Naive B cell (primary cell): ENCODE results near the gene SLC22A16. TPM values are rescaled to one million over a fixed set of nuclear protein-coding genes. Genes with fewer than 3 reads are reported as not detected.

Source experiments
- ATAC-seq, 2 donors: fragments of 150-1000 bp; cut with Tn5 transposase; 2 replicates each; pipeline ENCODE4 v1.10.0; 2021; ENCODE audit warnings: low read depth in 2 of 2, mild to moderate bottlenecking in 2 of 2, moderate library complexity in 2 of 2
- DNase-seq: peaks from one replicate; pipeline ENCODE4 v3.0.0; 2022
- H3K27ac Mint-ChIP-seq, 6 donors: one replicate each; pipeline ENCODE4 v1.8.0; 2020 to 2022; ENCODE audit warnings: mild to moderate bottlenecking in 6 of 6, mixed read lengths in 6 of 6, moderate library complexity in 5 of 6, inconsistent platforms in 2 of 6
- H3K27me3 Mint-ChIP-seq, 3 donors: one replicate each; pipeline ENCODE4 v1.8.0; 2021 to 2022; ENCODE audit warnings: mixed read lengths in 3 of 3, mild to moderate bottlenecking in 1 of 3
- H3K36me3 Mint-ChIP-seq, 2 donors: one replicate each; pipeline ENCODE4 v1.8.0; 2020 to 2022; ENCODE audit warnings: mixed read lengths in 2 of 2, inconsistent platforms in 1 of 2, mild to moderate bottlenecking in 1 of 2
- H3K4me1 Mint-ChIP-seq, 3 donors: one replicate each; pipeline ENCODE4 v1.8.0; 2020 to 2022; ENCODE audit warnings: mixed read lengths in 3 of 3, inconsistent platforms in 1 of 3, mild to moderate bottlenecking in 1 of 3, moderate library complexity in 1 of 3
- H3K4me3 Mint-ChIP-seq, 8 donors: one replicate each; pipeline ENCODE4 v1.8.0; 2020 to 2022; ENCODE audit warnings: mild to moderate bottlenecking in 8 of 8, mixed read lengths in 8 of 8, moderate library complexity in 8 of 8, inconsistent platforms in 2 of 8
- H3K9me3 Mint-ChIP-seq, 7 donors: one replicate each; pipeline ENCODE4 v1.8.0; 2020 to 2022; ENCODE audit warnings: mixed read lengths in 7 of 7, mild to moderate bottlenecking in 5 of 7, inconsistent platforms in 2 of 7, moderate library complexity in 1 of 7
- polyA plus RNA-seq, 6 donors: library from polyadenylated mRNA; unstranded; fragments of 300-500 nt; fragmentation: Illumina TruSeq; gene quantifications; one replicate each; pipeline ENCODE4 v1.2.3, GENCODE V29; 2021; ENCODE audit warnings: low read depth in 6 of 6

Gene SLC22A16
- polyA plus RNA-seq, 6 donors from 2014 or later, result not detected

- no peak overlapping the region for H3K4me3 Mint-ChIP-seq
- no peaks in the 10 kb centered on the region for H3K4me1 Mint-ChIP-seq
- DNase-seq (no peak), ATAC-seq (no peak)
- H3K27me3 Mint-ChIP-seq, result peaks cover 4 to 31% (median 5%) of the 10 kb centered on the region in 3 donors
- H3K36me3 Mint-ChIP-seq, result peaks cover 0 to 6% of the 10 kb centered on the region in 2 donors
- H3K27ac Mint-ChIP-seq, result no peak overlapping the region
- H3K9me3 Mint-ChIP-seq, result peaks cover 5 to 19% (median 11%) of the 10 kb centered on the region in 7 donors
These were observed 6.5 kb upstream of the SLC22A16 start for GRCh38 chr6:110482774-110483400.

DNA sequence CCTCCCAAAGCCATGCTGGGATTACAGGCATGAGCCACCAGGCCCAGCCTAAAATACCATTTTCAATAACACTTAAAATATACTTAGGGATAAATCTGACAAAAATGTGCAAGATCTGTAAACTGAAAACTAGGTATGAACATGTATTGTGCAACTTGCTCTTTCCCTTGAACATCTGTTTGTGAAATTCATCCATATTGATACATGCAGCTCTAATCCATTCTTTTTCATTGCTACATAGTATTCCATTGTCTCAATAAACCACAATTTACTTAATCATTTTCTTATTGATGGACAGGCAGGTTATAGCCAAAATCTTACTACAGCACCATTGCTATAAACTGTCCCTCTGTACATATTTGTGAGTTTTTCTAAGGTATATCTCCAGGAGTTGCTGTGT lies 4.7 kb upstream of the SLC22A16 start:
- H3K36me3 Mint-ChIP-seq, result peaks cover 0 to 6% of the 10 kb centered on the region in 2 donors
- H3K4me3 Mint-ChIP-seq, result peak overlapping the region in 1 of 8 donors; percentile 21
- H3K27me3 Mint-ChIP-seq, result peaks cover 4 to 26% (median 10%) of the 10 kb centered on the region in 3 donors
- H3K27ac Mint-ChIP-seq, result peak overlapping the region in 1 of 6 donors; percentile 47
- peaks cover 0 to 2% (median 2%) of the 10 kb centered on the region in 3 donors for H3K4me1 Mint-ChIP-seq
- no peak for ATAC-seq
- DNase-seq, result no peak
- peaks cover 5 to 19% (median 11%) of the 10 kb centered on the region in 7 donors for H3K9me3 Mint-ChIP-seq

- peaks cover 0 to 2% (median 0%) of the 10 kb centered on the region in 7 donors for H3K9me3 Mint-ChIP-seq
- H3K36me3 Mint-ChIP-seq, result no peaks in the 10 kb centered on the region
- peak; percentile 33 for DNase-seq
- H3K27me3 Mint-ChIP-seq, result peaks cover 16 to 28% (median 25%) of the 10 kb centered on the region in 3 donors
- H3K4me1 Mint-ChIP-seq, result peaks cover 12 to 15% (median 15%) of the 10 kb centered on the region in 3 donors
- H3K27ac Mint-ChIP-seq, result peak overlapping the region in 3 of 6 donors; percentile 4 to 47 (median 21)
- peak; percentile 83 to 88 for ATAC-seq
- peak overlapping the region; percentile 83 to 92 (median 87) for H3K4me3 Mint-ChIP-seq
These were observed 1.3 kb downstream of the SLC22A16 start for GRCh38 chr6:110475066-110475653.

DNA sequence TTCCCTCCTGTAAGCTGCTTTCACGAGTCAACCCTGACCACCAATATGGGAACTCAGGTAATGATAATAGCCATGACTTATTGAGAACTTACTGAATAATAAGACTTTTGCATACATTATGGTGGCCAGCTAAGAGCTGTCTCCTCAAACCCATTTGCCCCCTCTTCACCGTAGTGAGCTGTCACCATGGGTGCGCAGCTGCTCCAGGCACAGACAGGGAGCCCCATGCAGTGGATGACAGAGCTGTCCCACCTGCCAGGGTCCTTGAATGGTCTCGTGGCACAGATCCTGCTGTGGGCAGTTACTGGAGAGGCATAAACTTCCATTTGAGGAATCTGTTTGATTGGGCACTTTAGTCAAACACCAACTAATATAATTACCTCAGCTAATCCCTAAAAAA lies 1.9 kb downstream of the SLC22A16 start:
- Mint-ChIP-seq H3K27ac (peak overlapping the region in 1 of 6 donors; percentile 6), H3K36me3 (no peaks in the 10 kb centered on the region), H3K4me1 (peaks cover 12 to 15% (median 15%) of the 10 kb centered on the region in 3 donors), H3K9me3 (peaks cover 0 to 2% (median 0%) of the 10 kb centered on the region in 7 donors), H3K27me3 (peaks cover 16 to 28% (median 25%) of the 10 kb centered on the region in 3 donors), H3K4me3 (no peak overlapping the region)
- DNase-seq (no peak), ATAC-seq (no peak)

DNA sequence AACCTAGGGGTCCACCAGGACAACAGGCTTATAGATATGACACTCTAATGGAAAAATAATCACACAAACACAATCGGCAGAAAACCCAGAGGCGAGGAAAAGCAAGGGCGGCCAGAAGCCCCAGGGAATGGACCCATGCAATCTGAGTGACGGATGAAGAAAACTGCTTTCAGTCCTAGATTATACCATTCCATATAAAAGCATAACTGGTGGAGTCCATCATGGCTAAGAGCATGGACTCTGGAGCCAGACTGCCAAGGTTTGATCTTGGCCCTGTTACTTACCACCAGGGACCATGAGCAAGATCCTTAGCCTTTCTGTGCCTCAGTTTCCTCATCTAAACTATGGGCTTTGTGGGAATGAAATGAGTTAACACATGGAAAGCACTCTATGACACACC lies 3.7 kb downstream of the SLC22A16 start:
- Mint-ChIP-seq H3K27ac (peak overlapping the region in 1 of 6 donors; percentile 3), H3K36me3 (no peaks in the 10 kb centered on the region), H3K4me1 (peaks cover 12 to 15% (median 15%) of the 10 kb centered on the region in 3 donors), H3K4me3 (no peak overlapping the region), H3K27me3 (peaks cover 16 to 21% (median 19%) of the 10 kb centered on the region in 3 donors), H3K9me3 (no peaks in the 10 kb centered on the region)
- DNase-seq (no peak), ATAC-seq (no peak)

DNA sequence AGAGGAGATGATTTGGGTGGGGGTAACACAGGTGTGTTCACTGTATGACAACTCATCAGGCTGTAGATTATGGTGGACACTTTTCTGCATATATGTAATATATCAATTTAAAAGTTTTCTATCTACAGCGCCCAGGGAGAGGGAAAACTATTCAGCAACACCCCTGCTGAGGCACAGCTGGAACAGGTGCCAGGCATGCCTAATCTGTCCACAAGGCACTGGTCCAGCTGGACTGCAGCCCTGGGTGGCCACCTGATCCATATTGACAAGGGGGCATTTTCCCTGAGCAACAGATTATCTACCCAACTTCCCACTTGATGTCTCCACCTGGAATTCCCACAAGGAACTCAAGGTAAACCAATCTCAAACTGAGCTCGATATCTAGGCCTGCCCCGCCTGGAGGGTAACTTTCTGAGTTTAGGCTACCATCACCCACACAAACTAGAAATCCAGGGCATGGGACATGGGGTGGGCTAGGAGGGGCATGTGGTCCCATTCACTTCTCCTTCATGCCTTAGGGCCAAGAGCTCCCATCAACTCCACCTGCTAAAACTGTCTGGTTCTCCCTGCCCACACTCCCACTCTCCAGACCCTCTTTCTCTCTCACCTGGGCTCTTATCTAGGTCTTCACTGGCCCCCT lies 4.6 kb downstream of the SLC22A16 start:
- no peak for ATAC-seq
- Mint-ChIP-seq H3K27me3 (peaks cover 16 to 21% (median 19%) of the 10 kb centered on the region in 3 donors), H3K4me3 (no peak overlapping the region)

DNA sequence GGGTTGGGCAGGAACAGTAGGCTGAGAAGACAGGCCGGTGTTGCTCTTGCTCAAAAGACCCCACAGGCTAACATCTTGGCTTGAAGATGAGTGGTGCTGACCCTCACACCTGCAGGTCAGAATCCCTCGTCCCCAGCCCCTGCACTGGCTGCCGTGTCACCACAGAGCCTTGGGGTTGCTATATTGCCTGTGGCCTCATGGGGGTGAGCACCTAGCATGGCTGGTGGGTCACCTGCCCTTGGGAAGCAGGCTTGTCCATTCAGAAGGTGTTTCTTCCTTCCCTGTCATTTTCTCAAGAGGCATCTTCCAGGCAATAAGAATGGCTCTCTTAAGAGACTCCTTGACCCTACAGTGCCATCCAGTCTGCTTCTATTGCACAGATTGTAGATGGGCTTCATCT lies 7.7 kb downstream of the SLC22A16 start:
- Mint-ChIP-seq H3K27me3 (peaks cover 4 to 8% (median 6%) of the 10 kb centered on the region in 3 donors), H3K9me3 (peaks cover 8 to 16% (median 13%) of the 10 kb centered on the region in 7 donors), H3K4me3 (no peak overlapping the region), H3K36me3 (peaks cover 0 to 11% of the 10 kb centered on the region in 2 donors), H3K27ac (no peak overlapping the region), H3K4me1 (no peaks in the 10 kb centered on the region)
- no peak for DNase-seq
- ATAC-seq, result no peak

More for the DNA sequence above, 4.6 kb downstream of the SLC22A16 start:
- H3K36me3 Mint-ChIP-seq, result no peaks in the 10 kb centered on the region
- H3K27ac Mint-ChIP-seq, result no peak overlapping the region
- no peak for DNase-seq
- peaks cover 12 to 15% (median 15%) of the 10 kb centered on the region in 3 donors for H3K4me1 Mint-ChIP-seq
- H3K9me3 Mint-ChIP-seq, result no peaks in the 10 kb centered on the region

- peaks cover 9 to 27% (median 24%) of the 10 kb centered on the region in 7 donors for H3K9me3 Mint-ChIP-seq
- no peaks in the 10 kb centered on the region for H3K4me1 Mint-ChIP-seq
- DNase-seq (no peak), ATAC-seq (no peak)
- peaks cover 0 to 14% of the 10 kb centered on the region in 2 donors for H3K36me3 Mint-ChIP-seq
- H3K27me3 Mint-ChIP-seq, result peaks cover 4 to 7% (median 6%) of the 10 kb centered on the region in 3 donors
- no peak overlapping the region for H3K4me3 Mint-ChIP-seq
- H3K27ac Mint-ChIP-seq, result no peak overlapping the region
These were observed 8.8 kb downstream of the SLC22A16 start for GRCh38 chr6:110467566-110468140.

GRCh38 chr6:110462884-110463481 lies 13.4 kb downstream of the SLC22A16 start:
- no peak overlapping the region for H3K4me3 Mint-ChIP-seq
- H3K9me3 Mint-ChIP-seq, result peaks cover 10 to 53% (median 40%) of the 10 kb centered on the region in 7 donors
- no peaks in the 10 kb centered on the region for H3K4me1 Mint-ChIP-seq
- peaks cover 0 to 14% of the 10 kb centered on the region in 2 donors for H3K36me3 Mint-ChIP-seq
- no peak overlapping the region for H3K27ac Mint-ChIP-seq
- ATAC-seq, result no peak
- no peak for DNase-seq
- H3K27me3 Mint-ChIP-seq, result peaks cover 0 to 8% (median 0%) of the 10 kb centered on the region in 3 donors

- Mint-ChIP-seq H3K4me1 (no peaks in the 10 kb centered on the region), H3K27me3 (peaks cover 0 to 9% (median 0%) of the 10 kb centered on the region in 3 donors), H3K27ac (no peak overlapping the region), H3K4me3 (no peak overlapping the region), H3K36me3 (peaks cover 0 to 14% of the 10 kb centered on the region in 2 donors), H3K9me3 (peaks cover 10 to 59% (median 40%) of the 10 kb centered on the region in 7 donors)
- no peak for ATAC-seq
- DNase-seq, result no peak
These were observed 15.0 kb downstream of the SLC22A16 start for GRCh38 chr6:110461376-110461775.

DNA sequence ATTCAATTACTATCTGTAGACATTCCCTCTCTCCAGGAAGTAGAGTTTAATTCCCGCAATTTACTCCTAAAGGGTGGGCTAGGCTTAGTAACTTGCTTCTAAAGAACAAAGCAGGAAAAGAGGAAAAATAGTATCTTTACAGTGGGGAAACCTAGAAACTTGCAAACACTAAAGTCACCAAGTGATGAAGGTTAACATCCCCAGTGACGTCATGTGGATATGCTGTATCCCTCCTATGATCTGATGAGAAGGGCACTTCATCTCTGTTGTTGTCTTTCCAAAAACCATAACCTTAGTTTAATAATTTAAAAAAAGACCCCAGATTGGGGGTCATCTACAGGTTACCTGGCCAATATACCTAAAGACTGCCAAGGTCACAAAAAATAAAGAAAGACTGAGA lies 17.3 kb downstream of the SLC22A16 start:
- Mint-ChIP-seq H3K4me1 (no peaks in the 10 kb centered on the region), H3K27ac (no peak overlapping the region), H3K4me3 (no peak overlapping the region), H3K27me3 (peaks cover 0 to 9% (median 0%) of the 10 kb centered on the region in 3 donors), H3K36me3 (peaks cover 0 to 8% of the 10 kb centered on the region in 2 donors), H3K9me3 (peaks cover 5 to 47% (median 29%) of the 10 kb centered on the region in 7 donors)
- ATAC-seq (no peak), DNase-seq (no peak)

DNA sequence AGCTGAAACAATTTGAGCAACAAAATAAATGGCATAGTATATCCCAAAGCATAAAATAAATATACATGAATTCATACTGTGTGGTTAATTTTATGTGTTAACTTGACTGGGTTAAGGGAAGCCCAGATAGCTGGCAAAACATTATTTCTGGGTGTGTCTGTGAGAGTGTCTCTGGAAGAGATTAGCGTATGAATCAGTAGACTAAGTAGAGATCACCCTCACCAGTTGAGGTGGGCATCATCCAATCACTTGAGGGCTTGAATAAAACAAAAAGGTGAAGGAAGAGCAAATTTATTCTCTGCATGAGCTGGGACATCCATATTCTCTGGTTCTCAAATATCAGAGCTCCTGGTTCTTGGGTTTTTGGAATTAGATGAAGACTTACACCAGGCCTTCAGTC lies 17.9 kb downstream of the SLC22A16 start:
- ATAC-seq, result no peak
- Mint-ChIP-seq H3K9me3 (peaks cover 0 to 41% (median 23%) of the 10 kb centered on the region in 7 donors), H3K4me1 (no peaks in the 10 kb centered on the region), H3K4me3 (no peak overlapping the region), H3K36me3 (peaks cover 0 to 1% of the 10 kb centered on the region in 2 donors), H3K27me3 (peaks cover 0 to 9% (median 0%) of the 10 kb centered on the region in 3 donors), H3K27ac (no peak overlapping the region)
- no peak for DNase-seq
